SK-N-SH (cell line): Measurements from ENCODE around the gene GOLGA3.

ENCODE experiments used
- GATA2 ChIP-seq: sonication (generic); formaldehyde crosslinking; IDR thresholded peaks from 2 replicates; pipeline ENCODE4 v1.5.0; 2020; ENCODE audit warnings: mild to moderate bottlenecking, missing genetic modification reagents
- POLR2AphosphoS5 ChIP-seq: IDR thresholded peaks from 2 replicates; pipeline ENCODE4 v1.6.1; 2012; ENCODE audit warnings: low read depth, low read length
- RAD21 ChIP-seq: IDR thresholded peaks from 2 replicates; pipeline ENCODE4 v1.6.1; 2012; ENCODE audit warnings: mild to moderate bottlenecking, low read length
- SMC3 ChIP-seq: IDR thresholded peaks from 2 replicates; pipeline ENCODE4 v1.6.1; 2012; ENCODE audit warnings: low read depth, low read length, improper control_type of control experiment
- TAF1 ChIP-seq: IDR thresholded peaks from 2 replicates; pipeline ENCODE4 v1.6.1; 2012; ENCODE audit warnings: low read depth, mild to moderate bottlenecking, low read length, moderate library complexity, borderline replicate concordance
- YY1 ChIP-seq: IDR thresholded peaks from 2 replicates; pipeline ENCODE4 v1.4.0; 2012; ENCODE audit warnings: low read depth, mild to moderate bottlenecking
- TF ChIP-seq, protein P1 (sequence below): fragments of 200-600 bp; sonication (generic); IDR thresholded peaks from 2 replicates; pipeline ENCODE4 v1.6.1; 2017; ENCODE audit warnings: antibody characterized with exemption, mild to moderate bottlenecking, moderate library complexity
- TF ChIP-seq, protein P2 (sequence below): IDR thresholded peaks from 2 replicates; pipeline ENCODE4 v1.4.0; 2012; ENCODE audit warnings: low read depth, borderline replicate concordance

DNA sequence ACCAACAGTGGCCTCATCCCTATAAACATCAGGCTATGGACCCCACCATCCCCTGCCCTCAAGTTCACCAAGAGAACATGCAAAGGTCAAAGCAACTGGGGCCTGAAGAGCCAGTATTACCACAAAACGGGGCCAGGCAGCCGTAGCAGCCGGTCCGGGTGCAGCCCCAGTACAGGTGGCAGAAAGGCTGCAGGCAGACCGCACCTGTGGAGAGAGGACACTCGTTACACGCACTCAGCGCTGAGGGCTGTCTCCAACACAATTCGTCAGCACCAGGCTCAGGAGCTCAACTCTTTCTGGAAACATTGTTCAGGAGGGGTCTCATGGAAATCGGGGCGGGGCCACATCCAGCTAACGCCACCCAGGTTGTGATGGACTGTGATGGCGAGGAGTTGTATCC lies 19.9 kb upstream of the GOLGA3 start:
- TF ChIP-seq, protein P1, sequence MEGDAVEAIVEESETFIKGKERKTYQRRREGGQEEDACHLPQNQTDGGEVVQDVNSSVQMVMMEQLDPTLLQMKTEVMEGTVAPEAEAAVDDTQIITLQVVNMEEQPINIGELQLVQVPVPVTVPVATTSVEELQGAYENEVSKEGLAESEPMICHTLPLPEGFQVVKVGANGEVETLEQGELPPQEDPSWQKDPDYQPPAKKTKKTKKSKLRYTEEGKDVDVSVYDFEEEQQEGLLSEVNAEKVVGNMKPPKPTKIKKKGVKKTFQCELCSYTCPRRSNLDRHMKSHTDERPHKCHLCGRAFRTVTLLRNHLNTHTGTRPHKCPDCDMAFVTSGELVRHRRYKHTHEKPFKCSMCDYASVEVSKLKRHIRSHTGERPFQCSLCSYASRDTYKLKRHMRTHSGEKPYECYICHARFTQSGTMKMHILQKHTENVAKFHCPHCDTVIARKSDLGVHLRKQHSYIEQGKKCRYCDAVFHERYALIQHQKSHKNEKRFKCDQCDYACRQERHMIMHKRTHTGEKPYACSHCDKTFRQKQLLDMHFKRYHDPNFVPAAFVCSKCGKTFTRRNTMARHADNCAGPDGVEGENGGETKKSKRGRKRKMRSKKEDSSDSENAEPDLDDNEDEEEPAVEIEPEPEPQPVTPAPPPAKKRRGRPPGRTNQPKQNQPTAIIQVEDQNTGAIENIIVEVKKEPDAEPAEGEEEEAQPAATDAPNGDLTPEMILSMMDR: no peak
- no peak for TF ChIP-seq GATA2 (CRISPR knock-in tag)
- TF ChIP-seq RAD21: no peak
- TF ChIP-seq, protein P2, sequence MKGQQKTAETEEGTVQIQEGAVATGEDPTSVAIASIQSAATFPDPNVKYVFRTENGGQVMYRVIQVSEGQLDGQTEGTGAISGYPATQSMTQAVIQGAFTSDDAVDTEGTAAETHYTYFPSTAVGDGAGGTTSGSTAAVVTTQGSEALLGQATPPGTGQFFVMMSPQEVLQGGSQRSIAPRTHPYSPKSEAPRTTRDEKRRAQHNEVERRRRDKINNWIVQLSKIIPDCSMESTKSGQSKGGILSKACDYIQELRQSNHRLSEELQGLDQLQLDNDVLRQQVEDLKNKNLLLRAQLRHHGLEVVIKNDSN: no peak
- no peak for TF ChIP-seq SMC3
- no peak for TF ChIP-seq YY1
- no peak for TF ChIP-seq POLR2AphosphoS5
- no peak for TF ChIP-seq TAF1
